ENCODE results near the gene XXYLT1.

- TF ChIP-seq CTCF (IDR thresholded peaks at IDR 0.05) (no peak), POLR2A (IDR thresholded peaks at IDR 0.05) (no peak)
These were observed 110.6 kb downstream of the XXYLT1 start for GRCh38 chr3:195160257-195160898.
